ENCODE results near the gene RGS6. TPM values are rescaled to one million over a fixed set of nuclear protein-coding genes. Genes with fewer than 3 reads are reported as not detected.

Gene RGS6
- polyA plus RNA-seq, 3 donors, result not detected

- Histone ChIP-seq H3K4me1 (ENCODE audit: control insufficient read depth in 1 of 2, insufficient read depth in 2 of 2, low read length in 2 of 2) (no peaks in the 10 kb centered on the region), H3K4me3 (replicated peaks in 1 of 3; ENCODE audit: low read depth in 2 of 3, low read length in 3 of 3) (no peak overlapping the region), H3K4me2 (replicated peaks; ENCODE audit: extremely low read depth, low read length, poor library complexity, severe bottlenecking) (no peak overlapping the region), H3K9ac (ENCODE audit: insufficient read depth, low read length, poor library complexity, severe bottlenecking) (no peak overlapping the region), H3K9me3 (replicated peaks in 1 of 2; ENCODE audit: control insufficient read depth in 1 of 2, insufficient read depth in 1 of 2, low read length in 2 of 2) (peaks cover 4 to 7% of the 10 kb centered on the region in 2 donors), H3K27ac (ENCODE audit: low read depth in 1 of 2, low read length in 2 of 2) (no peak overlapping the region), H4K20me1 (ENCODE audit: insufficient read depth, low read length) (no peaks in the 10 kb centered on the region), H3K79me2 (ENCODE audit: insufficient read depth, low read length) (no peaks in the 10 kb centered on the region), H3K36me3 (replicated peaks in 1 of 2; ENCODE audit: control insufficient read depth in 1 of 2, insufficient read depth in 2 of 2, low read length in 2 of 2) (no peaks in the 10 kb centered on the region), H2AFZ (ENCODE audit: insufficient read depth, low read depth, low read length, poor library complexity, severe bottlenecking) (no peak overlapping the region), H3K27me3 (ENCODE audit: control insufficient read depth in 2 of 2, insufficient read depth in 2 of 2, low read length in 2 of 2) (no peaks in the 10 kb centered on the region)
- H3K4me3 Mint-ChIP-seq, result no peak overlapping the region
- 100% methylated on average over 2 of the region's 2 CpGs for WGBS (ENCODE audit: insufficient coverage)
- peaks cover 2 to 15% (median 10%) of the 10 kb centered on the region in 7 donors for H3K9me3 Mint-ChIP-seq
- intact Hi-C loops (cut with micrococcal nuclease), result no loop called here
- TF ChIP-seq CTCF (IDR thresholded peaks at IDR 0.05), result no peak
- H3K27ac Mint-ChIP-seq, result no peak overlapping the region
- no peak for DNase-seq
- H3K27me3 Mint-ChIP-seq (ENCODE audit: low read depth in 3 of 3), result peaks cover 0 to 2% (median 0%) of the 10 kb centered on the region in 3 donors
- H3K4me1 Mint-ChIP-seq, result no peaks in the 10 kb centered on the region
- H3K36me3 Mint-ChIP-seq, result no peaks in the 10 kb centered on the region
Measured at GRCh38 chr14:72254202-72254936, 322.1 kb downstream of the RGS6 start.

- TF ChIP-seq CTCF (IDR thresholded peaks at IDR 0.05), result no peak
Measured at GRCh38 chr14:72254937-72255472, 322.8 kb downstream of the RGS6 start.

More at GRCh38 chr14:72254937-72255472, 322.8 kb downstream of the RGS6 start:
- H4K20me1 ChIP-seq (ENCODE audit: insufficient read depth, low read length), result no peaks in the 10 kb centered on the region
- H3K27me3 ChIP-seq (ENCODE audit: control insufficient read depth in 2 of 2, insufficient read depth in 2 of 2, low read length in 2 of 2), result no peaks in the 10 kb centered on the region
- H2AFZ ChIP-seq (ENCODE audit: insufficient read depth, low read depth, low read length, poor library complexity, severe bottlenecking), result no peak overlapping the region
- Mint-ChIP-seq H3K36me3 (no peaks in the 10 kb centered on the region), H3K4me3 (no peak overlapping the region), H3K4me1 (no peaks in the 10 kb centered on the region), H3K27me3 (ENCODE audit: low read depth in 3 of 3) (peaks cover 0 to 2% (median 0%) of the 10 kb centered on the region in 3 donors), H3K27ac (no peak overlapping the region), H3K9me3 (peaks cover 0 to 16% (median 12%) of the 10 kb centered on the region in 7 donors)
- no peak overlapping the region for H3K4me3 ChIP-seq (replicated peaks in 1 of 3; ENCODE audit: low read depth in 2 of 3, low read length in 3 of 3)
- no peaks in the 10 kb centered on the region for H3K79me2 ChIP-seq (ENCODE audit: insufficient read depth, low read length)
- peaks cover 4 to 7% of the 10 kb centered on the region in 2 donors for H3K9me3 ChIP-seq (replicated peaks in 1 of 2; ENCODE audit: control insufficient read depth in 1 of 2, insufficient read depth in 1 of 2, low read length in 2 of 2)
- H3K27ac ChIP-seq (ENCODE audit: low read depth in 1 of 2, low read length in 2 of 2), result no peak overlapping the region
- no peaks in the 10 kb centered on the region for H3K36me3 ChIP-seq (replicated peaks in 1 of 2; ENCODE audit: control insufficient read depth in 1 of 2, insufficient read depth in 2 of 2, low read length in 2 of 2)
- H3K4me2 ChIP-seq (replicated peaks; ENCODE audit: extremely low read depth, low read length, poor library complexity, severe bottlenecking), result no peak overlapping the region
- no peak overlapping the region for H3K9ac ChIP-seq (ENCODE audit: insufficient read depth, low read length, poor library complexity, severe bottlenecking)
- WGBS (ENCODE audit: insufficient coverage), result 89% methylated on average over 3 of the region's 4 CpGs
- DNase-seq, result no peak
- H3K4me1 ChIP-seq (ENCODE audit: control insufficient read depth in 1 of 2, insufficient read depth in 2 of 2, low read length in 2 of 2), result no peaks in the 10 kb centered on the region
- intact Hi-C loops (cut with micrococcal nuclease), result no loop called here
